GM10266 (cell line): ENCODE results near the gene JPT2.

Experiments
- DNase-seq: peaks from one replicate; pipeline ENCODE4 v3.0.0; 2012; ENCODE audit errors: extremely low spot score
- TF ChIP-seq, protein P1 (sequence below): IDR thresholded peaks from 2 replicates; pipeline ENCODE4 v1.5.1; 2012; ENCODE audit warnings: mild to moderate bottlenecking, low read depth; ENCODE audit not compliant: control insufficient read depth, insufficient read depth; ENCODE audit errors: missing control alignments

JPT2 gene

DNA sequence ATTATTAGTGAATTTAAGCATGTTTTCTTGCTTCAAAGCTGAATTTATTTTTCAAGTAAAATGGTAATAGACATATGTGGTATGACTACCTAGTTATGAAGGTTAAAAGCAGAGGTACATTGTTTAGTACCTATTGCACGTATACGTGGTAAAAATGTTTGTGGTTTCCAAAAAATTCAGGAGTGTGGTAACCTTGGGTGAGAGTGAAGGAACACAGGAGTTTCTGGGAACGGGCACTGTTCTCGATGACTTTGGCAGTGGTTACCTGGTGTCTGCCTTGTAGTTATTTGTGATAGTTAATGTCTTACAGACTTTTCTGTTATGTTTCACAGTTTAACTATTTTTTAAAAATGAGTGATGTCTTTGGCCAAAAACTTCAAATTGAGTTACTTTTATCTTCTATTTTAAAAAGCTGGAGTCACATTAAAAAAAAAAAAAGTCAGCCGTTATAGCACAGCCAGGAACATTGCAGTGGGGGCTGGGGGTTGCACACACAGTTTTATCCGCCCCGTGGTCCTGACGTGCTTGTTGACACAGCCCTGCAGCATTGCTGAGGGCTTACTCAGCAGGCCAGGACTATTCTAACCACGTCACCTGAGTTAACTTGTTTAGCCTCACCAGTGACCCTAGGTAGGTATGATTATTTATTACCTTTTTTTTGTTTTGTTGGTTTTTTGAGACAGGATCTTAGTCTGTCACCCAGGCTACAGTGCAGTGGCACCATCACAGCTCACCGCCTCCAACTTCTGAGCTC is 10.9 kb downstream of the JPT2 start:
- TF ChIP-seq, protein P1, sequence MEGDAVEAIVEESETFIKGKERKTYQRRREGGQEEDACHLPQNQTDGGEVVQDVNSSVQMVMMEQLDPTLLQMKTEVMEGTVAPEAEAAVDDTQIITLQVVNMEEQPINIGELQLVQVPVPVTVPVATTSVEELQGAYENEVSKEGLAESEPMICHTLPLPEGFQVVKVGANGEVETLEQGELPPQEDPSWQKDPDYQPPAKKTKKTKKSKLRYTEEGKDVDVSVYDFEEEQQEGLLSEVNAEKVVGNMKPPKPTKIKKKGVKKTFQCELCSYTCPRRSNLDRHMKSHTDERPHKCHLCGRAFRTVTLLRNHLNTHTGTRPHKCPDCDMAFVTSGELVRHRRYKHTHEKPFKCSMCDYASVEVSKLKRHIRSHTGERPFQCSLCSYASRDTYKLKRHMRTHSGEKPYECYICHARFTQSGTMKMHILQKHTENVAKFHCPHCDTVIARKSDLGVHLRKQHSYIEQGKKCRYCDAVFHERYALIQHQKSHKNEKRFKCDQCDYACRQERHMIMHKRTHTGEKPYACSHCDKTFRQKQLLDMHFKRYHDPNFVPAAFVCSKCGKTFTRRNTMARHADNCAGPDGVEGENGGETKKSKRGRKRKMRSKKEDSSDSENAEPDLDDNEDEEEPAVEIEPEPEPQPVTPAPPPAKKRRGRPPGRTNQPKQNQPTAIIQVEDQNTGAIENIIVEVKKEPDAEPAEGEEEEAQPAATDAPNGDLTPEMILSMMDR: no peak
- DNase-seq: no peak

DNA sequence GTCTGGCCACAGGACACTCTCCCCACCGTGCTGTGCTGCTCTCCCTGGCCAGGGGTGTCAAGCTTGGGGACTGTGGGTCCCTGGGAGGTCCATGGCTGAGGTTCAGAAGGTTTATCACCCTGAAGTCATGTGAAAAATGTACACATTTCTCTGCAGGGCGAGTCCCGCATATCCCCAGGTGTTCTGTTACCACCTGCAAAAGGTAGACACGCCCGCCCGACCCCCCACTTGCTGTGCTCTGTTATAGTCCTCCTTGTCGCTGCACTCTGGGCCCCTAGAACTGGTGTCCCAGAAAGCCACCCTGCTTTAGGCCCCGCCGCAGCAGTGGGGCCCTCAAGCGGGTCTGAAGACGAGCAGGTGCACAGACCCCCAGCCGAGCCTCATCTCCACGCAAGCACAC is 11.8 kb downstream of the JPT2 start:
- TF ChIP-seq, protein P1: no peak
- no peak for DNase-seq

DNA sequence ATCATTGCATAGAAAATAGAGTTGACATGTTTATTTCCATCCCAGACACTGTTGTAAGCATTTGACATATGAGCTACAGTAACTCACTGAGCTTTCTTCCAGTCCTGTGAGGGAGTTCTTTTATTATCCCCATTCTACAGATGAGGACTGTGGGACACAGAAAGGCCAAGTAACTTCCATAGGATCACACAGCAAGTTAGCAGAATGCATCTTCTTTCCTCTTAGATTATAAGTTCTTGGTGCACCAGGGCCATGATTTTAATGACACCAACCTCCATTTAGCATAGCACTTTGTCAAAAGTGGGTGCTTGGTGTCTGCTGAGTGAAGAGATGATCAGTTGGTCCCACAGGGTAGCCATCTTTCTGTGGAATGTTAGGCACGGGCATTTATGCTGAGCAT is 12.7 kb downstream of the JPT2 start:
- TF ChIP-seq, protein P1: no peak
- no peak for DNase-seq

DNA sequence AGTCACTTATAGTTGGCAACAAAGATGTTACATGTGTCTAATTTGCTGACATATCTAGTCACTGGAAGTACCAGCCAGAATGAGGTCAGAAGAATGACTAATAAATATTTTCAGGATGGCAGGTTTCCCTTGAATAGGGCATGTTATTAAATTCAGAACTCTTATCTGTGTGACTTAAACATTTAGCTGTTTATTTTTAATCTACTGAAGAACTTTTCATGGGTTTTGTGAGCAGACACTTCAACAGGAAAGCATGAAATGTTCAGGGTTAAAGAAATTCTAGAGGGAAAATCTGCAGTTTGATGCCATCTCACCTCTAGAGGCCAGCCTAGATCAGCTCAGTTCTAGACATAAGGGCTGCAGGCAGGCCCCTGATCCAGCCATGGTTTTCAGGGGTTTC is 13.2 kb downstream of the JPT2 start:
- DNase-seq: no peak
- TF ChIP-seq, protein P1: no peak

DNA sequence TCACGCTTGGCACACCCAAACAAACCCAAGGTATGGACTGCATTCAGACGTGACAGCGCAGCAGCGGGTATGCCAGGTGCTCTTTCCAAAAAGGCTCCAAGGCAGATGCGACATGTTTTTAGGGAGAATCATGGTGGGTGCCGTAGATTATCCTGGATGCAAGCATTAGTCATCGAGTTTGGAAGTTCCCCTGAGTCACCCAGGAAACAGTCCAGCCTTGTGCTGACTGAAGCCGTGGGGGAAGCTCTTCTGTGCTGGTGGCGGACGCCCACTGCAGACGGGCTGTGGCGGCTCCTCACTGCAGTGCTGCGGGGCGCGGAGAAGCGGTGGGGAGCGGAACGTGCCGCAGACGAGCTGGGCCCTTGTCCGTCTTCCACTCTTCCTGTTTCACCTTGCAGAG is 13.9 kb downstream of the JPT2 start:
- TF ChIP-seq, protein P1: no peak
- no peak for DNase-seq

DNA sequence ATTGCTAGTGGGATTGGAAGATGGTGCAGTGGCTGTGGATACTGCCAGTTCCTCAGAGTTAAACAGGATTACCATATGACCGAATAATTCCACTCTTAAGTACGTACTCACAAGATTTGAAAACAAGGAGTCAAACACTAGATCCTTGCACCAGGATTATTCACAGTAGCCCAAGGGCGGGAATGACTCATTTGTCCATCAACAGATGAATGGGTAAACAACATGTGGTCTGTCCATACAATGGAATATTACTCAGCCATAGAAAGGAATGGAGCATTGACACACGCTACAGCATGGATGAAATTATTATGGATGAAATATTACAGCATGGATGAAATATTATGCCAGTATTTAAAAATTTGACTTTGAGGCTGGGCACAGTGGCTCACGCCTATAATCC is 18.8 kb downstream of the JPT2 start:
- no peak for DNase-seq
- TF ChIP-seq, protein P1: no peak

DNA sequence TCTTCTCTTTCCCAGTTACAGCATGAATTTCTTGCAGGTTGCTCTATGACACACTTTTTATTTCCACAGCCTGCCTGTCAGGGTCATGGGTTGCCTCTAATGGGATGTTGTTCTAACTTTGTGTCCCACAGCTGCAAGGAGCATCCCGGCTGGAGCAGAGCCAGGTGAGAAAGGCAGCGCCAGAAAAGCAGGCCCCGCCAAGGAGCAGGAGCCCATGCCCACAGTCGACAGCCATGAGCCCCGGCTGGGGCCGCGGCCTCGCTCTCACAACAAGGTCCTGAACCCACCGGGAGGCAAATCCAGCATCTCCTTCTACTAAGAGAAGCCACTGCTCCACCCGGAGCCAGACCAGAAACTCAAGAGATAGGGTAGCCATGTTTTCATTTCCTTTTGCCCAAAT is 20.6 kb downstream of the JPT2 start:
- TF ChIP-seq, protein P1: no peak
- no peak for DNase-seq
